HG02973 (cell line): ENCODE results near the gene SLC9A9.

Experiments
- ATAC-seq: cut with Tn5 transposase; IDR thresholded peaks from one replicate; pipeline ENCODE4 v1.9.1; 2021; ENCODE audit warnings: moderate library complexity; ENCODE audit not compliant: unreplicated experiment

Gene SLC9A9

DNA sequence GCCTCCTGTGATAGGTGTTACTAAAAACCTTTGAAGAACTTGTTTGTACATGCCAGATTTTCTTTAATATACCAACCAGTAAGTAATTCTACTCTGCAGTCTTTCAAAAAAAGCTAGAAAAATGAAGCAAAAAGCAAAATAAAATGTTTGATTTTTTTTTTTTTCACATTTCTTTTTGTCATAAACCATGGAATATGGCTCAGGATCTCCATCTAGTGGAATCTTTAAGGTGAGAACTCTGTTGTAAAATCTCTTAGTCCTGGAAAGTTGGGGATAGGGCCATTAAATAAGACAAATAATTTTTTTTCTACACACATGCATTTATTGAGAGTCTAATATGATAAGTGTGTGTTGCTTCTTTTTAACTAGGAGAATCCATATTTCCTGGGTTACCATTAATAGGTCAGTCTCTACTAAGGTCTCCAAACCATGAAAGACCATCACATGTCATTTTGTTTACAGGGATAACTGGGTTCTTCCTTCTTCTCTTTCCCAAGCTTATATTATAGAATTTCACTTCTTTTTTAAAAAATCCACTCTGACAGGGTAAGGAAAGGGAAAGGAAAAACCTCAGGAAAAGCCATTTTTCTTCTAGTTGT lies 84.6 kb downstream of the SLC9A9 start:
- ATAC-seq, result no peak

DNA sequence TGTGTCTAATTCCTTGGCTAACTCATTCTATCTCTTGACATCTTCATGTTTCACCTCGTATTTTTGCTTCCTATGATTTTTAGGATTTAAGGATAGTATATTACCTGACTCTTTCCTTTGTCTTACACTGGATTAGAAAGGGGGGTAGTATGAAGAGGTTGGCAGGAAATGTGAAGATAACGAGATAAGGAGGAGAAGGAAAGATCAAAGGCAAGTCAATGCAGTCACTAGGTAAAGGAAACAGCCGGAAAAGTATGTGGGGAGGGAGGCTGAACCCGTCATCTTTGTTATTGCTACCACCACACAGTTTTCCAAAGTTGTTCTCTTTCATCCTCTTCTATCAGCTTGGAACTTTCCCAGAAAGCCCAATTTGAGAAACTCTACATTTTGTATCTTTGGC lies 90.6 kb downstream of the SLC9A9 start:
- ATAC-seq, result no peak

DNA sequence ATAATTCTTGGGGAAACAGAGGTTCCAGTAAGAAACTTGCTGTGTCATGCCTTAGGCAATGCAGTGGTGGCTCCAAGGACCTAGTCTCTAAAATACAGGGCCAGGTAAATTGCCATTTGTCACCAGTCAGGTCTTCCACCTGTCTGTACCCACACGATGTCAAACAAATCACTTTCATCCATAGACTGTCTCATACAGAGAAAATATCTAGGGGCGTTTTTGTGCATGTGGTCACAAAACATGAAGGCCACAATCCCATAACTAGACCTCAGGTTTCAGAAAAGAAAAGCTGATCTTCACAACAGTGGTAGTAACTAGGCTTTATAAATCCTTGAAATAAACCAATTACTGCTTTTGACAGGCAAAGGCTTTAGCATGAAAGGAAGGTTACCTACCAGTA lies 92.3 kb downstream of the SLC9A9 start:
- no peak for ATAC-seq

DNA sequence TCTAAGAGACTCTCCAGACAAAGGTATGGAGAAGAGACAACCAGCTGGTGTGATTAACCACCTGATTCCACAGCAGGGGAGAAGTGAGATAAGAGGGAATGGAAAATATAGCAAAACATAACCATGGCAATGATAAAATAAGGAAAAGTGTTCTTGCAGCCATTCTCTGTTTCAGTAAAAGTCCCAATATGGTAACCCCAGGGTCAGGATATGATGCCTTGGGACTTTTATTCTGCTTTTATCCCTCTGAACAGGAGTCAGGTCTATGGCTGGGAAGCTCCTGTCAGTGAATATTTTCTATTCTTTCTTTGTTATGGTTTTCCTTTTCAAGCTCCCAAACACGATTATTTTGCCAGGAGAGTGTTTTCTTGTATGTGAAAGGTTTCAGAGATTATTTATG lies 94.2 kb downstream of the SLC9A9 start:
- no peak for ATAC-seq

DNA sequence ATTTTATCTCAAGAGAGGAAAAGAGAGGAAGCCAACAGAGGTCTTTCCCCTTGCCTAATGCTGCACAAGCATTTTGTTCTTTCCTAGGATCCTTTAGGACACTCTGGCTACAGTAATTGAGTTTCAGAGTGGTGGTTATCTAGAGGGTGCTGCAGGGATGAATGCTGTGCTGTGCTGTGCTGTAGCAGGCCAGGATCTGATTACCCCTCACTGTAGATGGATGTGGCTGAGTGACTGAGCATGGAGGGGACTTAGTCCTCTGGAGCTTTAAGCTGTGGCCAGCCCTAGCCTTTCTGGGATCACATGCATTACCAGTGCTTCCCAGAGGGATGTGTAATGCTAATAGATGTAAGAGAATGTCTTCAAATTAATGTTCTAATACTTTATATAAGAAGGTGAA lies 94.8 kb downstream of the SLC9A9 start:
- no peak for ATAC-seq

DNA sequence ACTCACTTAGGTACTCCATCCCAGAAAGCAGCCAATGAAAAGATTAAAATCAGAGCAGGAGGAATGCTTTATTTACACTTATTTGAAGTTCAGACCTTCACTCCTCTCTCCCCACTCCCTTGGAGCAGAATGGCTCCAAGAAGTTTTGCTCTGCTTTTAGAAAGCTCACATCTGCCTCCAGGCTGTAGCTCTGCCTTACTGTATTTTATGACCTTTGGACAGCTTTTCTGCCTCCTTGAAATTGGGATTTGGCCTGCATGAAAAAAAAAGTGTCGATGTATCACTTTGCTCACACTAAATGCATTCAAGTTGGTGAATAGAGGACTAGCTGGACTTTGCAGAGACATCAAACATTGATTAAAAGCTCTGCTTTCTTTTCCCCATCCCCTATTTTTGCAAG lies 95.3 kb downstream of the SLC9A9 start:
- ATAC-seq, result no peak

DNA sequence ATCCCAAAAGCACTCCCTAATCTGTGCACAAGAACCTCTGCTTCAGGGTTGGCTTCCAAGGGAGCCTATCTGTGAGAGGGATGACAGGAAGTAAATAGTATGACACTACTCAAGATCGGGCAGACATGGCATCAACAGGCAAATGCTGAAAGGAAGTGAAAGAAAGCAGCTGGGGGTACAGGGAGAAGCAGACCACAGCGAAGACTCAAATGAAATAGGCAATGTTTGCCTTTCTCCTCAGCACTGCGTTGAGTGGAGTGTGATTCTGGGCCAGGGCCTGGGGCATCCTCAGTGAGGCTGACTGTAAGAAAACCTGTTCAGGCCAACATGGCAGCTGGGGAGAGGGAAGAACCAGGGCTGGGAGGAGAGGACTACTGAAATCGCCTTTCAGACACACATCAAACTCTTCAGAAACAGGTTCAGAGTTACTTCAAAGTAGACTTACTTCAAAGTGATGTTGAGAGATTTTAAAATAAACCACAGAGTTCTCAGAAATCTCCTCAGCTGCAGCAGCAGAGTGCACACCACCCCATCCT lies 96.6 kb downstream of the SLC9A9 start:
- no peak for ATAC-seq

DNA sequence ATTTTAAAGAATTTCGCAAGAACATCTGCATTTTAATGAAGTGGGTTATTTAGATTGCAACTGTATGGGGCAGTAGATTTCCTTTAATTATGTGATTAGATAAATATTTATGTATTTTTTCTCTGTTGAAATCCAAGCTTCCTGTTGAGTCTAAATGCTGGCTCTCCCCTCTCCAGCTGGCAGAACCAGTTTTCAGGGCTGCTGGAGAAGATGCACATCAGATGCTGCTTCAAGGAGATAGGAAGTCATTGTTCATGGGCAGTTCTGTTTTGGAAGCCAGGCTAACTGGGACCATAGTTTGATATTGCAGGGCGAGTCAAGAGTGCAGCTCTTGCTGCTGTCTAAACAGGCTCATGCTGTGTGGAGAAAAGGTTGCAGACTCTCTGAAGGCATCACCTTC lies 97.4 kb downstream of the SLC9A9 start:
- no peak for ATAC-seq

DNA sequence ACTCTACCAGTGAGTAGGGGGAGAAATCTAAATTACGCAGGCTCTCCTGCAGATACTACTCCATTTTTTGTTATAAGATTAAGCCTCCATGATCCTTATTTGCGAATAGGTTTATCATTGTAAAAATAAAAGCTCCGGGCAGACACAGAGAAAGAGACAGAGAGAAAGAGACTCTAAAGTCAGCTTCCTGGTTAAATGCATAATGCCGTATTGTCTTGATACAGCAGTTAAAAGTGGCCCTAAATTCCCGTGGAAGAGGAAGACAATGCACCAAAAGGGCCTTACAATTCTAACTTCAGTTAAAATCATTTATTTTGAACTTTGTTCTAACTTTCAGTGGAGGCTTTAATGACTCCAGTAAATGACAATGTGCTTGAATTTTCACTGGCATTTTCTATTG lies 98.3 kb downstream of the SLC9A9 start:
- no peak for ATAC-seq

DNA sequence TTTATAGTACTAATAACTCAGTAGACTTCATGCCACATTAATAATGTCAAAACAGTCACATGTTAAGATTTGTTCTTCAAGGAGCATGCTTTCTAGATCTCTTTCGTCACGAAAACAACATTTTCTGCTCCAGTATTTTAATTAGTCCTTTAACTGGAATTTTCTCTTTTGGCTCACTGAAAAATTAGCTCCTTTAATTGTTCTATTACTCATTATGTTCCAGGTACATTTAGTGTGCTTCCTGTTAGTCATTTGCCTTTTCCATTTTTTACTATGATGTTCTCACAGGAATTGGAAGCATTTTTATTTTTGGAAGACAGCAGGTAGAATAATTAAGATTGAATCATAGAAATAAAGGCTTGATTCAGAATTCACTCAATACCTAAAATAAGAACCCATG lies 111.2 kb downstream of the SLC9A9 start:
- no peak for ATAC-seq

DNA sequence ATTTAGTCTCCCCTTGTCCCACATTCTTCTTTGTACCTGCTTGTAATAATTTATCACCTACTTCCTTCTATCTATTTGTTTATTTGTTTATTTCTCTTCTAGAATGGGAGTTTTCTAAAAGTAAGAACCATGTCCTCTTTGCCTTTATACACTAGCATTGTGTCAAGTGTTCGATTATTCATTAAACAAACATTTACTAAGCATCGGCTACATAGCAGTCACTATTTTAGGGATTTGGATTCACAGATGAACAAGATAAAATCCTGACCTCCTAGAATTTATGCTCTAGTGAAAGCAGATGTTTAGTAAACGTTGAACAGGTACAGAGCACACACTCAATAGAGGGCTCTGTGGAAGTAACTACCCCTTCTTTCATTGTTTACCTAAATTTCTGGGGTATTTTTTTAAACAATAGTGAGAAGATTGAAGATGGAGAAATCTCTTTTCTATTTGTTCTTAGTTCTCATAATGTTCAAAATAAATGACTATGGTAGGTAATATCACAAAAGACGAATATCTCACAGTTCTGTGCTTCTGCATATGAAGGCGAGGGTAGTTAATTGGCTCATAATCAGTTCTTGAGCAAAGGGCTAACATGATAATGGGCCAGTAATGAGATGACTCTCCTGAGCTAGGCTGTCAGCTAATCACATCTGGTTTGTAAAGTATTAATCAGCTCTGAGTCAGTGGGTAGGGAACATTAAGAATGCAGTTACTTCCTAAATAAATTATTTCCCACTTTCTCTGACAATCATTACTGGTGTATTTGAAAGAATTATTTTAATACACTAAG lies 111.9 kb downstream of the SLC9A9 start:
- ATAC-seq, result no peak

DNA sequence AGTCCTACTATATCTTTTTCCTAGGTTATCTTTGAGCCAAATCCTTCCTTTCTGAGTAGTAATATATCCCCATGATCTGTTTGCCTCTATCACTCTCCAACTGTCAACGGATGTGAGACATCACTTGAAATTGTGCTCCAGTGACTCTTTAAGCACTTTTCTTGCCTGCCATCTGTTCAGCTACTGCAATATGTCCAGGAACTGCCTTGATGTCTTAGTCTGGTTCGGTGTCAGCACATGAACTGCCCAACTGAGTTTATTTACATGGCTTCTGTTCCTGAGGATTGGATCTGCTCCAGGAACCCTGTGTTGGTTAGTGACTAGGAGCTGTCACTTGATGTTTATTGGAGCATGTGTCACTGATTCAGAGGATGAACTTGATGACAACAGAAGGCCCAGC lies 116.5 kb downstream of the SLC9A9 start:
- ATAC-seq, result no peak

DNA sequence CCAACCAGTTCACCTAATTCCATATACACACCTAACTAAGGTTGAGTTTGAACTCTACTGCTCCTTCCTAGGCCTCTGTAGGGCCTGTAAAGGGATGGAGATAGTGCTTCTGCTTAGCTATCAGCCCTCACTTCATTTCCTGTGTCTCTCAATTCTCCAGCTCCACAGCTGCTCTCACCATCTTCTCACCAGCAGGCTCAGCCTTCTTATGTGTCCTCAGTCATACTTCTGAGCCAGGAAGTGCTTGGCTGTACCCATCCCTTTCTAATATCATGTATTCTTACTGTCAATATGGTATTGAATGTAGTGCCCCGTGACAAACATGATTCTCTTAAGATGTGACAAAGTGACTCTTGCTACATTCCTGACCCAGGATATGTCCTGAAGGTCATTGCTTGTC lies 116.9 kb downstream of the SLC9A9 start:
- ATAC-seq, result no peak

DNA sequence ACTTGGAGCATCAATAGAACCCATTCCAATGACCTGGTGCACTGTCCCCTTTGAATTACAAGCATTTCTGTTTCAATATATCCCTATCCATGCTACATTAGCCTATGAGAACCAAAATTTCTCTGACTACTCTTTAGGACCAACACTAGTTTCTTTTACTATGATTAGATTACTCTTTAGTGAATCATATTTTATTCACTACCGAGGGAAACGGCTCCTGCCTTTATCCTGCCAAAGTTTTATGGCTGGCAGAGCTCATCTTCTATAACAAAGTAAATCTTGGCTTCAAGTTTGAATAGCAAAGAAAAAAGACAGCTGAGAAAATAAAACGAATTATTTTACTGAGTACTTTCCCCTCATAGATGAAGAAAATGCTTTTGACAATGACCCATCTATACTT lies 120.9 kb downstream of the SLC9A9 start:
- no peak for ATAC-seq

DNA sequence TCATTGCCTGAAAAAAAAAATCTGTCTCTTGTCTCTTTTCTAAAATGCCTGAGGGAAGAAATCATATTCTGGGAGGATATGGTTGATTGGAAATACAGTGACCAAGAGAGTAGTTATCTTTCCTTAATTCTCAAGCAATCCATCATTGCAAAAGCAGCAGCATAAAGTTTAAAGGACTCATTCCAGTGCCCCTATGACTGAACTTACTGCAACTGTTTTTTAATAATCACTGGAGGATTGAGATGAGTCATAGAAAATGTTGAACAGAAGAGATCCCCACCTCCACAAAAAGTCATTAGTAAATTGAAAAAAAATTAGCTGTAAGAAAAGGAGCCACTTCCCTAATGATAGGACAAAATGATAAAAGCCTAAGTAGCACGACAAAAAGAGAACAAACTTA lies 121.5 kb downstream of the SLC9A9 start:
- no peak for ATAC-seq

DNA sequence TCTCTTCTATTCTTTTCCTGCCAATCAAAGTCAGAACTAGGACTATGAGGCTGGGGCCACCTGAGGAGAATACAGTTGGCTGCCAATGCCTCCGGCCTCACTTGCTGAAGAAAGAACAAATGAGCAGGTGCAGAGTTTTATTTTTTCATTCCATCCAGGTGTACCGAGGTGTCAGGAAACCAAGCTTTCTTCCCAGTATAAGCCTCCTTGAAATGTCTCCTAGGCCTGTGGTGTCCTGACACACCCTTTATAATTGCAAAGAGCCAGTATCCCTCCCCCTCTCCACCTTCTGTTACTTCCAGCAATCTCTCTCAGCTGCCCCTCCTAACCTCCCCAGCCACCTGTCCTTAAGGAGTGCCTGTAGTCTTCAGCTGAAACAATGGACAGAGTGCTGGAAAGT lies 127.9 kb downstream of the SLC9A9 start:
- no peak for ATAC-seq

DNA sequence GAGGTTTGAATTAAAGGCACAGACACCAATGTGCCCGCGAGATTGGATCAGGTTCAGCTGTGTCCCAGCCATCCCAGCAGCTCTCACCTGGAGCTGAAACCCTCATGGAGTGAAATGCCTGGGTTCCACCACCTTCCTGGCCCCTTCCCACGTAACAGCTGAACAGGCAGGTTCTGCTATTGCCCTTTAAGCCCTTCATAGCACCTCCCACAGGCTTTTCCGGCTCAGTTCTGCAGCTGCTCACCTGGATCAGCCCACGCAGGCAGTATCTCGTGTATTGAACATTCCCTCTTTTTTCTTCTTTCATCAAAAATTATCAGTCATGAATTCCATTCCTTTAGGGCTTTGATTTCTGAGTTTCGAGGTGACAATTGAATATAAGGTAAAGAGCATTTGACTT lies 129.8 kb downstream of the SLC9A9 start:
- ATAC-seq, result no peak

DNA sequence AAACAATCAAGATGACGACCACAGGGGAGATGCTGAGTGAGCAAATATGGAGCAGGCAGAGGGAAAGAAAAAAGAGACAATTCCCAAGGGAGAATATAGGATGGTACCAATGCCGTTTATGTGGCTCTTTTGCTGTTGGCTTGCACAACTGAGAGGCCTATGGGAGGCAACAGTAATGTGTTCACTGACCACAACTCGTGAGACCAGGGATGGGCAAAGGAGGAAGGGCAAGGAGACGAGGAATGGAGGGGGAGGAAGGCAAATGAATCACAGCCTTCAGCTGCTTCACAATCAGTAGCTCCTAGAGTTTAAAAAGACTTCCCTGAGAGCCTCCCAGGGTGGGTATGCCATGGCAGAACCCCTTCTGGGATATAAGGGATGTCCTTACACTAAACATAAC lies 131.5 kb downstream of the SLC9A9 start:
- no peak for ATAC-seq

DNA sequence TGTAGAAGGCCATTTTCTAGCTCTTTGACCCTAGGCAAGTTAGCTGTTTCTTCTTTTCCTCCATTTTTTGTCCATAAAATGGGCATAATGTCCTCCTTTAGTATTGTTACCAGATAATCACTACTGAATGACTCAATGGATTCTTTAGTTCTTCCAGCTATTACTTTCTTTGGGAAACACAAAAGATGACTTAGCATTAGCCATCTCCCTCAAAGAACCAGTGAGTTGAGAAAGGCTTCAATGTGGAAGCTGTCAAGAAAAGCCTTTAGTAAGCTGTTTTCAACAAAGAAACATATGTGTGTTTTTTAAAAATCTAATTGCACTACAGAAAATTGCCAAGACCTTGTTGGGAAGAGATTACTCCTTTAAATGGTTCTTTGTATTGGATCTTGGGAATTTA lies 135.7 kb downstream of the SLC9A9 start:
- ATAC-seq, result no peak

DNA sequence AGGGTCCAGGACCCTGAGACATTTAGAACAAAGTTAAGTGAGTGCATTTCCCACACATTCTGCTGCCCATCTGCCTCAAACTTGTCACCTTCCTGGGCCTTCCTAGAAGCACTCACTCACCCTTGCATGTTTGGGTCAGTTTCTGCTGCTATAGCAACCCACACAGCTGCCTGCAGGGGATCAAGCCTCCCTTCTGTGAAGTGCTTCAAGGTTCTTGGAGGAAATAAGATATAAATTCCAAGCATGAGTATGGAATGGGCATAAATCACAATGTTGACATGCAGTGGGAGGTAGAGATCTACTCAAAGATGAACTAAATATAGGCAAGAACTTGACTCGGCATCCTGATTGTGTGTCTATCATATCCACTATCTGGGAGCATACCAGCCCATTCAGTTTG lies 140.4 kb downstream of the SLC9A9 start:
- no peak for ATAC-seq

DNA sequence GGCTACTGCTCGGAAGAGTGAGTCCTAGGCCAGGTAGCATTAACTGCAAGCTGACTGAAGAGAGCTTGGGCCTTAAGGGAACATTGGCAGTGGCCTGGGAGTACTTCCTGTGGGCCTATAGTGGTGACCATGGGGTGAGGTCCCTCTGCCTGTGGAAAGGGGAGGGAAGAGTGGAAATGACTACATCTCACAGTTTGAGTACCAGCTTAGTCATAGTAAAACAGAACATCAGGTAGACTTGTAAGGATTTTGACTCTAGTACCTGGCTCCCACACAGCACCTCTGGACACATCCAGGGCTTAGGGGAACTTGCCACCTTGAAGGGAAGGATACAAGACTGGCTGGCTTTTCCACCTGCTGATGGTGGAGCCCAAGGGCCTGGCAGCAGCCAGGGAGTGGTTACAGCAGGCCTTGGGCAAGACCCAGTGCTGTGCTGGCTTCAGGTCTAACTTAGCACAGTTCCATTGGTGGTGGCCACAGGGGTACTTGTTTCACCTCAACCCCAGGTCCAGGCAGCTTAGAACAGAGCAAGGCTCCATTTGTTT lies 147.8 kb downstream of the SLC9A9 start:
- no peak for ATAC-seq

DNA sequence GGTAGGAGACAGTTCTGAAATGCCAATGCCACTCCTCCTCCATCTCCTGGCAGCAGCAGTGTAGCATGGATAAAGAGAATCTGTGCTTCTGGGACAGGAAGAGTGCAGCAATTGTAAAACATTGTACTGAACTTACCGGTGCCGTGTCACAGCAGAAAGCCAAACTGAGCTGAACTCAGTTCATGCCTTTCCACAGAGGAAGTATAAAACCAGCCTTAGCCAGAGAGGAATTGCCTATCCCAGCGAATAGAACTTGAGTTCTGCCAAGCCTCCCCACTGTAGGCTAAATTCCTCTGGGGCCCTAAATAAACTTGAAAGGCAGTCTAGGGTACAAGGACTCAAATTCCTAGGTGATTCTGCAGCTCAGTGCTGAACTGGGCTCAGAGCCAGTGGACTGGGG lies 148.8 kb downstream of the SLC9A9 start:
- no peak for ATAC-seq
